ENCODE measurements around the gene KREMEN1.

GRCh38 chr22:29026579-29026978 lies 46.3 kb upstream of the KREMEN1 start:
- TF ChIP-seq MAX (CRISPR knock-in tag; IDR thresholded peaks at IDR 0.05) (no peak), AFF4 (CRISPR knock-in tag; IDR thresholded peaks at IDR 0.05; ENCODE audit: borderline replicate concordance) (no peak), USF2 (CRISPR knock-in tag; IDR thresholded peaks at IDR 0.05) (no peak), CTCF (IDR thresholded peaks at IDR 0.05) (no peak), E2F1 (CRISPR knock-in tag; IDR thresholded peaks at IDR 0.05) (no peak), ZNF263 (CRISPR knock-in tag; IDR thresholded peaks at IDR 0.05; ENCODE audit: low read depth) (no peak), E2F4 (CRISPR knock-in tag; IDR thresholded peaks at IDR 0.05; ENCODE audit: borderline replicate concordance, low read depth) (no peak)

Measured in WTC11 (cell line).